ENCODE measurements around the gene KBTBD13.

DNA sequence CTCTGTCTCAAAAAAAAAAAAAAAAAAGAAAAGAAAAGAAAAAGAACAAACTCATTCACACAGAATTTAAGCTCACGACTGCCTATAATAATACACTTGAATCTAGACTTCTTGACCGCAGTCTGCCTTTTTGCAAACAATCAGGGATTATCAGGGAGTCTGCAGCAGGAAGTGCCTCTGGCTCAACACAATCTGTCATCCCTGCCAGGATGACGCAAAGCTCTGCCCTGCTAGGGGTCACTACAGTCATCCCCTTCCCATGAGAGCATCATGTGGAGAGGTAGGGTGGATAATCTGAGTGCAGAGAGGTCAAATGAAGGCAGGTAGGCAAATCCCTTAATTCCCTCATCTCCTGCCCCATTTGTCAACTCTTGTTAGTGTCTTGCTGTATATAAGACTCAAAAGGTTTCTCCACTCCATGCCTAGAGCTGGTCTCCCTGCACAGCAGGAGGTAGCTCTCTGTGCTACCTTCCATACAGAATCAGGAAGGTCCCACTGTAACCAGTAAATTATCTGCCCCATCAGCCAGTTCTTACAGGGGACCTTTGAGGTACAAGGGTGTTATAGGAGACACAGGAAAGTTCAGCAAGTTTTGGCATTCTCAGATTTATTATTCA is 34.2 kb downstream of the KBTBD13 start:
- TF ChIP-seq, protein P1, sequence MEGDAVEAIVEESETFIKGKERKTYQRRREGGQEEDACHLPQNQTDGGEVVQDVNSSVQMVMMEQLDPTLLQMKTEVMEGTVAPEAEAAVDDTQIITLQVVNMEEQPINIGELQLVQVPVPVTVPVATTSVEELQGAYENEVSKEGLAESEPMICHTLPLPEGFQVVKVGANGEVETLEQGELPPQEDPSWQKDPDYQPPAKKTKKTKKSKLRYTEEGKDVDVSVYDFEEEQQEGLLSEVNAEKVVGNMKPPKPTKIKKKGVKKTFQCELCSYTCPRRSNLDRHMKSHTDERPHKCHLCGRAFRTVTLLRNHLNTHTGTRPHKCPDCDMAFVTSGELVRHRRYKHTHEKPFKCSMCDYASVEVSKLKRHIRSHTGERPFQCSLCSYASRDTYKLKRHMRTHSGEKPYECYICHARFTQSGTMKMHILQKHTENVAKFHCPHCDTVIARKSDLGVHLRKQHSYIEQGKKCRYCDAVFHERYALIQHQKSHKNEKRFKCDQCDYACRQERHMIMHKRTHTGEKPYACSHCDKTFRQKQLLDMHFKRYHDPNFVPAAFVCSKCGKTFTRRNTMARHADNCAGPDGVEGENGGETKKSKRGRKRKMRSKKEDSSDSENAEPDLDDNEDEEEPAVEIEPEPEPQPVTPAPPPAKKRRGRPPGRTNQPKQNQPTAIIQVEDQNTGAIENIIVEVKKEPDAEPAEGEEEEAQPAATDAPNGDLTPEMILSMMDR (conservative IDR thresholded peaks at IDR 0.05; ENCODE audit: low read depth, low read length), result no peak
- TF ChIP-seq EZH2 (IDR thresholded peaks at IDR 0.05; ENCODE audit: low read length, unreplicated experiment), result no peak
